ENCODE data around the gene SEMA4B.

DNA sequence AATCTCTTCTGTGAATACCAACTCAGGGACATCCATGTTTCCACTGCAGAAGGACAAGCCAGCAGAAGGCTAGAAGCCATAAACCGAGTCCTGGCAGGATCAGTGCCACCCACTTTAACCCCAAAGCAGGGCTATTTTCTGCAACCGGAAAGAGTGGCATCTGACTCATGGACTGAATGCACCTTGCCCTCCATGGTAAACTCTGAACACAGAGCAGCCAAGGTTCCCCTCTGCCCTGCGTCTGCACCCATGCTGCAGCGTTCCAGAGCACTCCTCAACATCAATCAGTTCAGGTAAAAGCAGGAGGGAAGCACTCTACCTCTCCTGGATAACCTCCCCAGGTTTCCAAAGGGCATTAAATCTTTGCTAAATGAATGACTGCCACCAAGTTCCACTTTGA, 63.5 kb downstream of the SEMA4B start:
- TF ChIP-seq, protein P1, sequence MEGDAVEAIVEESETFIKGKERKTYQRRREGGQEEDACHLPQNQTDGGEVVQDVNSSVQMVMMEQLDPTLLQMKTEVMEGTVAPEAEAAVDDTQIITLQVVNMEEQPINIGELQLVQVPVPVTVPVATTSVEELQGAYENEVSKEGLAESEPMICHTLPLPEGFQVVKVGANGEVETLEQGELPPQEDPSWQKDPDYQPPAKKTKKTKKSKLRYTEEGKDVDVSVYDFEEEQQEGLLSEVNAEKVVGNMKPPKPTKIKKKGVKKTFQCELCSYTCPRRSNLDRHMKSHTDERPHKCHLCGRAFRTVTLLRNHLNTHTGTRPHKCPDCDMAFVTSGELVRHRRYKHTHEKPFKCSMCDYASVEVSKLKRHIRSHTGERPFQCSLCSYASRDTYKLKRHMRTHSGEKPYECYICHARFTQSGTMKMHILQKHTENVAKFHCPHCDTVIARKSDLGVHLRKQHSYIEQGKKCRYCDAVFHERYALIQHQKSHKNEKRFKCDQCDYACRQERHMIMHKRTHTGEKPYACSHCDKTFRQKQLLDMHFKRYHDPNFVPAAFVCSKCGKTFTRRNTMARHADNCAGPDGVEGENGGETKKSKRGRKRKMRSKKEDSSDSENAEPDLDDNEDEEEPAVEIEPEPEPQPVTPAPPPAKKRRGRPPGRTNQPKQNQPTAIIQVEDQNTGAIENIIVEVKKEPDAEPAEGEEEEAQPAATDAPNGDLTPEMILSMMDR (IDR thresholded peaks at IDR 0.05), result no peak
- TF ChIP-seq EP300 (IDR thresholded peaks at IDR 0.05) (no peak), POLR2A (IDR thresholded peaks at IDR 0.05) (no peak)
